IPS-15b (cell line): Measurements from ENCODE around the gene TBR1.

Source experiments
- H3K27me3 ChIP-seq: one replicate; pipeline ENCODE4 v1.6.1; 2013; ENCODE audit warnings: low read length; ENCODE audit not compliant: control insufficient read depth, insufficient read depth
- H3K36me3 ChIP-seq: one replicate; pipeline ENCODE4 v1.6.1; 2013; ENCODE audit warnings: low read length; ENCODE audit not compliant: control insufficient read depth, insufficient read depth
- H3K4me1 ChIP-seq: one replicate; pipeline ENCODE4 v1.6.1; 2013; ENCODE audit warnings: mild to moderate bottlenecking, low read length; ENCODE audit not compliant: control insufficient read depth, insufficient read depth
- H3K4me3 ChIP-seq: one replicate; pipeline ENCODE4 v1.5.1; 2013; ENCODE audit warnings: low read depth, low read length
- H3K9ac ChIP-seq: one replicate; pipeline ENCODE4 v1.6.1; 2013; ENCODE audit warnings: low read depth, mild to moderate bottlenecking, low read length
- H3K9me3 ChIP-seq: one replicate; pipeline ENCODE4 v1.6.1; 2013; ENCODE audit warnings: mild to moderate bottlenecking, low read length; ENCODE audit not compliant: control insufficient read depth, insufficient read depth

The TBR1 gene

DNA sequence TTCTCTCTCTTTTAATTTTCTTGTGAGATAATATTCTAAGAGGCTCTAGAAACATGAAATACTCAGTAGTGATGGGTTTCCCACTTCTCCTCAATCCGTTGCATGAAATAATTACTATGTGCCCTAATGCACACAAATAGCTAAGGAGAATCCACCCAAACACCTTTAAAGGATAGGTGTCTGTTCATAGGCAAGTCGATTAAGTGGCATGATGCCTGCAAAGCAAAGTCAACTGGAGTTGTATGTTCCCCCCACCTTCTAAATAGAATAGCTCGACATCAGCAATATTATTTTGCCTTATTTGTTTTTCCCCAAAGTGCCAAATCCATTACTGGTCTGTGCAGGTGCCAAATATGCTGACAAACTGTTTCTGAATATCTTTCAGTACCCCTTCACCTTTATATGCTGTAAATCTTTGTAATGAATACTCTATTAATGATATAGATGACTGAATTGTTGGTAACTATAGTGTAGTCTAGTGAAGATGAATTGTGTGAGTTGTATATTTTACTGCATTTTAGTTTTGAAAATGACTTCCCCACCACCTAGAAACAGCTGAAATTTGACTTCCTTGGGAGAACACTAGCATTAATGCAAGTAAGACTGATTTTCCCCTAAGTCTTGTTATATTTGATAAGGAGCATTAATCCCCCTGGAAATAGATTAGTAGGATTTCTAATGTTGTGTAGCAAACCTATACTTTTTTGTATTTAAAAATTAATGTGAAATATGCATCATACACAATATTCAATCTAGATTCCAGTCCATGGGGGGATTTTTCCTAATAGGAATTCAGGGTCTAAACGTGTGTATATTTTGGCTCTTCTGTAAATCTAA is 9.0 kb downstream of the TBR1 start:
- no peaks in the 10 kb centered on the region for H3K9me3 ChIP-seq
- peaks cover 100% of the 10 kb centered on the region for H3K27me3 ChIP-seq
- no peaks in the 10 kb centered on the region for H3K36me3 ChIP-seq
- no peak overlapping the region for H3K4me3 ChIP-seq
- no peak overlapping the region for H3K9ac ChIP-seq
- H3K4me1 ChIP-seq, result no peaks in the 10 kb centered on the region

- Histone ChIP-seq H3K4me3 (no peak overlapping the region), H3K36me3 (no peaks in the 10 kb centered on the region), H3K4me1 (no peaks in the 10 kb centered on the region), H3K9ac (no peak overlapping the region), H3K9me3 (no peaks in the 10 kb centered on the region), H3K27me3 (peaks cover 100% of the 10 kb centered on the region)
These were observed 9.8 kb downstream of the TBR1 start for GRCh38 chr2:161425728-161426454.

DNA sequence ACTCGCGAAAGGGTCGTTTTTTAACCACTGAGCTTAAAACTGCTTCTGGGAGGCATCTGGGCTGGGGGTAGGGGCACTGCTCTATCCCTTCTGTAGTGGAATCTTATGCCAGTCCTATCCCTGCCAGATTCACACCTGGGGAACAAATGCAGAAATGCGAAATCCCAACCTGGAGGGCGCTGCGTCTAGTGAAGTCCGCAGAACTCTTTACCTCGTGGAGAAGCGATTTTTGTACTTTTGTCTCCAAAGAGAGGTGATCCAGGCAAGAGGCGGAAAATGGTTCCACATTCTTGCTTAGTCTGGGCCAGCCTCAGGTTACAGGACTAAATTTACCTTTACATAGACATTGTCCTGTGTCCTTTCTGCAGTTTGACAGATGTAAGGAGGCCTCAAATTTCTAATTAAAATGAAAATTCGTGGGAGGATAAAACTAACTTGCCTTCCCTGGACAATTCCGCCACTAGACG is 10.4 kb downstream of the TBR1 start:
- Histone ChIP-seq H3K36me3 (no peaks in the 10 kb centered on the region), H3K9me3 (no peaks in the 10 kb centered on the region), H3K4me3 (peak overlapping the region; percentile 32), H3K27me3 (peaks cover 94% of the 10 kb centered on the region), H3K9ac (no peak overlapping the region), H3K4me1 (no peaks in the 10 kb centered on the region)

- Histone ChIP-seq H3K36me3 (no peaks in the 10 kb centered on the region), H3K9ac (no peak overlapping the region), H3K27me3 (peaks cover 93% of the 10 kb centered on the region), H3K9me3 (no peaks in the 10 kb centered on the region), H3K4me1 (no peaks in the 10 kb centered on the region), H3K4me3 (peak overlapping the region; percentile 32)
These were observed 11.0 kb downstream of the TBR1 start for GRCh38 chr2:161426922-161427663.

DNA sequence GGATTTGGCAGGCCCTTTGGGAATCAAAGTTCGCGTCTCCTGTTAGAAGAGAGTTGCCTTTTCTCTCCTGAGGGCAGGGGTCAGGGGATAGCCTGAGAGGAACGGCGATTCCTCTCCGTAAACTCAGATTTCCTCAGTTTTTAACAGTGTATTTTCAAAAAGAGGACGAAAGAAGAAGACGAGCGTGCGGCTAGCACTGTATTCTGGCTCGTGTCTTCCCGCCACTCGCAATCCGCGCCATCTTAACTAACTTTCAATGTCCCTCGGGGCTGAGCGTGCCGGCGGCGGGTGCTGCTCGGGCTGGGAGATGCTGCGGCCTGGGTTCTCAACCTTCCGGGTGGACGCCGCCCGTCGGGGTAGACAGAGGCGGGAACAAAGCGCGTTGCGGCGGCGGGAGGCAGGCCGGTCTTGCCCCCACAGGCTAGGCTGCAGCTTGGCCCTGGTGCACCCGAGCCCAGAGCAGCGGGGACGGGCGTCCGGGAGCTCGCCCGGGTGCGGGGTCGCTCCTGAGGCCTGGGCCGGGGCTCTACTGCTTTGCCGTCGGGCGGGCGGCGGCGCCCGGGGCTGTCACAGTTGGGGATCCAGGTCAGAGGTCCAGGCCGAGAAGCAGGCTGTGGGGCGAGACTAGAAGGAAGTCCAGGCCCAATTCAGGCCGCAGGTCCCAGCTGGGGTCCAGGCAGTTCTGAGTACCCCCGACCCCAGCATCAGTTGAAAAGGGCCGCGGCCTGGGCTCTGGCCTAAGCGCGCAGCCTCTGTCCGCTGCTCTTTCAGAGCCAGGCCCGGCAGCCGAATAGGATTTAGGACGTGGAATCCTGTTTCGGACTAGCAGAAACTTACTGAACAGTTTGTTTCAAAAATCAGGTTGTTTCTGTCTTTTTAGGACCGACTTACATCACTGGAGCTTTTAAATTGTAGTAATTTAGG is 11.8 kb downstream of the TBR1 start:
- Histone ChIP-seq H3K9me3 (no peaks in the 10 kb centered on the region), H3K9ac (no peak overlapping the region), H3K27me3 (peaks cover 90% of the 10 kb centered on the region), H3K4me3 (peak overlapping the region; percentile 32), H3K4me1 (no peaks in the 10 kb centered on the region), H3K36me3 (no peaks in the 10 kb centered on the region)

DNA sequence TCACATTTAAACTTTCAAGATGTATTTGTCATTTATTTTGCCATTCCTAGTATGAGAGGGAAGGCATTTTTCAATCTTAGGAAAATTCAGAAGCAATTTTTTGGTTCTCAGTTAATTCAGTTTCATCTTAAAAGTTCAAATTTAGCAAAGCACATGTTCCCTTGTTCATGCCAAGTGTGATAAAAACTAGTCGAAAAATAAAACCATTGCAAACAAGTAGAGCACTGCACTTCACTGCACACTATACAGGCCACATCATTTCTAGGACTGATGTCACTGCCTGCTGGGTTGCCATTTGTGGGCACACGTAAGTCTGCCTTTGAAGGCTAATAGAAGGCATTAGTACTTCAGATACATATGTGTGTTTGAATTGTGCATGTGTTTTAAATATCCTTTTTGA is 14.3 kb downstream of the TBR1 start:
- H3K27me3 ChIP-seq, result peaks cover 66% of the 10 kb centered on the region
- no peaks in the 10 kb centered on the region for H3K4me1 ChIP-seq
- H3K9ac ChIP-seq, result no peak overlapping the region
- no peak overlapping the region for H3K4me3 ChIP-seq
- H3K36me3 ChIP-seq, result no peaks in the 10 kb centered on the region
- H3K9me3 ChIP-seq, result no peaks in the 10 kb centered on the region

DNA sequence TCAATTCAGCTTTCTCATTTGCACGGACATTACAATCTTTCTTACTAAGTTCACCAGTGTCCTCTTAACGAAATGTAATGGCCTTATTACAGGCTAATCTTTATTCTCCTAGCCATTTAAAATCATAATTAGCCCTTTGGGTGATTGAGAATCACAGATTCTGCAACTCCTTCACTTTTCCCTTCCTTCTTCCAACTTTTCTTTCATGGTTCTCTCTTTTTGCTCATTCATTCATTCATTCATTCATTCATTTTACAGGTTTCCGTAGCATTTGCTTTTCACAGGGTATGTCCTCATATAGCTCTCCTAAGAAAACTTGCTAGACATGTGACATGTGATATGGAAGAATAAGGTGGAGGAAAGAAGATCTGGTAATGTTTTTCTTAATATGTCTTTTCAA is 16.0 kb downstream of the TBR1 start:
- Histone ChIP-seq H3K9ac (no peak overlapping the region), H3K4me1 (no peaks in the 10 kb centered on the region), H3K27me3 (peaks cover 48% of the 10 kb centered on the region)

DNA sequence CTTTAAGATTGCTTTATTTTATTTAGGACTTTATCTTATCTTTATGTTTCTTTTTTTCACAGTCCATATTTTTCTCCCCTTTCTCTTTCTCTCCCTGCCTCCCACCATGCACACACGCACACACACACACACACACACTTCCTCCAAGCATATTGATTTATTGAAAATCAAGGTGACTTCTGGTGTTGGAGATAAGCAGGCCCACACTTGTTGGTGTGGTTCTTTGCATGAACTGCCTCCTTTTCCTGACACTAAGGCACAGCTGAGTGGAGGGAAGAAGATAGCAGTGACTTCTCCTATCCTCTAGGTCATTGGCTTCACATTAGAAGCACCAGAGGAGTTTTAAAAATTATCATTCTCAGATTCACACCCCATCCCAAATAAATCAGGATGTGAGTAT is 18.0 kb downstream of the TBR1 start:
- H3K27me3 ChIP-seq, result peaks cover 28% of the 10 kb centered on the region

More for the DNA sequence above, 16.0 kb downstream of the TBR1 start:
- no peaks in the 10 kb centered on the region for H3K9me3 ChIP-seq
- no peaks in the 10 kb centered on the region for H3K36me3 ChIP-seq
- no peak overlapping the region for H3K4me3 ChIP-seq

GRCh38 chr2:161436411-161436810 is 20.3 kb downstream of the TBR1 start:
- Histone ChIP-seq H3K36me3 (no peaks in the 10 kb centered on the region), H3K27me3 (peaks cover 10% of the 10 kb centered on the region), H3K9me3 (no peaks in the 10 kb centered on the region), H3K4me1 (no peaks in the 10 kb centered on the region), H3K9ac (no peak overlapping the region), H3K4me3 (no peak overlapping the region)

More for the DNA sequence above, 18.0 kb downstream of the TBR1 start:
- Histone ChIP-seq H3K4me1 (no peaks in the 10 kb centered on the region), H3K4me3 (no peak overlapping the region), H3K36me3 (no peaks in the 10 kb centered on the region), H3K9me3 (no peaks in the 10 kb centered on the region), H3K9ac (no peak overlapping the region)

- Histone ChIP-seq H3K36me3 (no peaks in the 10 kb centered on the region), H3K9ac (no peak overlapping the region), H3K27me3 (no peaks in the 10 kb centered on the region), H3K4me1 (no peaks in the 10 kb centered on the region), H3K9me3 (no peaks in the 10 kb centered on the region), H3K4me3 (no peak overlapping the region)
These were observed 22.5 kb downstream of the TBR1 start for GRCh38 chr2:161438598-161438997.

- Histone ChIP-seq H3K27me3 (no peaks in the 10 kb centered on the region), H3K9me3 (no peaks in the 10 kb centered on the region), H3K36me3 (no peaks in the 10 kb centered on the region), H3K4me3 (no peak overlapping the region), H3K9ac (no peak overlapping the region), H3K4me1 (no peaks in the 10 kb centered on the region)
These were observed 29.0 kb downstream of the TBR1 start for GRCh38 chr2:161445097-161445496.
